ES-I3 (cell line): ENCODE measurements around the gene PTDSS2.

Experiments
- H3K36me3 ChIP-seq: 2 replicates; pipeline ENCODE4 v1.6.1; 2013; ENCODE audit warnings: mild to moderate bottlenecking, low read length, control low read depth, moderate library complexity; ENCODE audit not compliant: insufficient read depth
- H3K4me1 ChIP-seq: 2 replicates; pipeline ENCODE4 v1.6.1; 2013; ENCODE audit warnings: mild to moderate bottlenecking, control low read depth, low read length; ENCODE audit not compliant: insufficient read depth
- H3K9ac ChIP-seq: 2 replicates; pipeline ENCODE4 v1.6.1; 2013; ENCODE audit warnings: low read depth, mild to moderate bottlenecking, low read length, moderate library complexity
- H3K9me3 ChIP-seq: 2 replicates; pipeline ENCODE4 v1.6.1; 2013; ENCODE audit warnings: mild to moderate bottlenecking, low read length, moderate library complexity; ENCODE audit not compliant: control insufficient read depth, insufficient read depth

Gene PTDSS2

GRCh38 chr11:471468-472145 is 21.5 kb downstream of the PTDSS2 start:
- Histone ChIP-seq H3K4me1 (peaks cover 6% of the 10 kb centered on the region; the same call in 1 of the 2 replicates), H3K9me3 (no peaks in the 10 kb centered on the region), H3K36me3 (no peaks in the 10 kb centered on the region), H3K9ac (no peak overlapping the region)

- H3K9ac ChIP-seq = no peak overlapping the region
- peaks cover 6% of the 10 kb centered on the region; the same call in 1 of the 2 replicates for H3K4me1 ChIP-seq
- no peaks in the 10 kb centered on the region for H3K36me3 ChIP-seq
- no peaks in the 10 kb centered on the region for H3K9me3 ChIP-seq
These were observed 22.2 kb downstream of the PTDSS2 start for GRCh38 chr11:472272-472671.

- H3K4me1 ChIP-seq = peaks cover 6% of the 10 kb centered on the region; the same call in 1 of the 2 replicates
- no peak overlapping the region for H3K9ac ChIP-seq
- H3K9me3 ChIP-seq = no peaks in the 10 kb centered on the region
- H3K36me3 ChIP-seq = no peaks in the 10 kb centered on the region
These were observed 22.7 kb downstream of the PTDSS2 start for GRCh38 chr11:472816-473215.

GRCh38 chr11:473415-473814 is 23.3 kb downstream of the PTDSS2 start:
- H3K4me1 ChIP-seq = peaks cover 6% of the 10 kb centered on the region; the same call in 1 of the 2 replicates
- H3K9me3 ChIP-seq = no peaks in the 10 kb centered on the region
- no peaks in the 10 kb centered on the region for H3K36me3 ChIP-seq
- no peak overlapping the region for H3K9ac ChIP-seq

GRCh38 chr11:473962-474785 is 24.1 kb downstream of the PTDSS2 start:
- Histone ChIP-seq H3K9ac (no peak overlapping the region), H3K4me1 (no peaks in the 10 kb centered on the region; the same call in 1 of the 2 replicates), H3K36me3 (no peaks in the 10 kb centered on the region), H3K9me3 (no peaks in the 10 kb centered on the region)

- Histone ChIP-seq H3K4me1 (no peaks in the 10 kb centered on the region; the same call in 1 of the 2 replicates), H3K36me3 (no peaks in the 10 kb centered on the region), H3K9me3 (no peaks in the 10 kb centered on the region), H3K9ac (no peak overlapping the region)
These were observed 24.9 kb downstream of the PTDSS2 start for GRCh38 chr11:474914-475506.

GRCh38 chr11:475941-476340 is 25.9 kb downstream of the PTDSS2 start:
- Histone ChIP-seq H3K9me3 (no peaks in the 10 kb centered on the region), H3K4me1 (no peaks in the 10 kb centered on the region), H3K36me3 (no peaks in the 10 kb centered on the region), H3K9ac (no peak overlapping the region)

GRCh38 chr11:476416-476815 is 26.3 kb downstream of the PTDSS2 start:
- no peaks in the 10 kb centered on the region for H3K4me1 ChIP-seq
- H3K9me3 ChIP-seq = no peaks in the 10 kb centered on the region
- H3K9ac ChIP-seq = no peak overlapping the region
- H3K36me3 ChIP-seq = no peaks in the 10 kb centered on the region

GRCh38 chr11:477052-477715 is 27.1 kb downstream of the PTDSS2 start:
- Histone ChIP-seq H3K36me3 (no peaks in the 10 kb centered on the region), H3K9me3 (no peaks in the 10 kb centered on the region), H3K4me1 (no peaks in the 10 kb centered on the region), H3K9ac (no peak overlapping the region)

GRCh38 chr11:479311-479710 is 29.2 kb downstream of the PTDSS2 start:
- no peaks in the 10 kb centered on the region for H3K36me3 ChIP-seq
- no peak overlapping the region for H3K9ac ChIP-seq
- no peaks in the 10 kb centered on the region for H3K9me3 ChIP-seq
- H3K4me1 ChIP-seq = no peaks in the 10 kb centered on the region

- Histone ChIP-seq H3K4me1 (no peaks in the 10 kb centered on the region), H3K36me3 (no peaks in the 10 kb centered on the region), H3K9me3 (no peaks in the 10 kb centered on the region), H3K9ac (no peak overlapping the region)
These were observed 34.5 kb downstream of the PTDSS2 start for GRCh38 chr11:484616-485015.

- H3K9me3 ChIP-seq = no peaks in the 10 kb centered on the region
- H3K36me3 ChIP-seq = no peaks in the 10 kb centered on the region; the same call in 1 of the 2 replicates
- H3K9ac ChIP-seq = no peak overlapping the region
- H3K4me1 ChIP-seq = no peaks in the 10 kb centered on the region
These were observed 36.1 kb downstream of the PTDSS2 start for GRCh38 chr11:486189-486588.

- H3K9ac ChIP-seq = no peak overlapping the region
- no peaks in the 10 kb centered on the region for H3K4me1 ChIP-seq
- no peaks in the 10 kb centered on the region for H3K9me3 ChIP-seq
- no peaks in the 10 kb centered on the region; the same call in 1 of the 2 replicates for H3K36me3 ChIP-seq
These were observed 37.5 kb downstream of the PTDSS2 start for GRCh38 chr11:487571-488021.

- Histone ChIP-seq H3K36me3 (no peaks in the 10 kb centered on the region; the same call in 1 of the 2 replicates), H3K9me3 (no peaks in the 10 kb centered on the region), H3K9ac (no peak overlapping the region), H3K4me1 (no peaks in the 10 kb centered on the region)
These were observed 38.0 kb downstream of the PTDSS2 start for GRCh38 chr11:488062-488461.
